Measurements from ENCODE around the gene SLC25A17.

DNA sequence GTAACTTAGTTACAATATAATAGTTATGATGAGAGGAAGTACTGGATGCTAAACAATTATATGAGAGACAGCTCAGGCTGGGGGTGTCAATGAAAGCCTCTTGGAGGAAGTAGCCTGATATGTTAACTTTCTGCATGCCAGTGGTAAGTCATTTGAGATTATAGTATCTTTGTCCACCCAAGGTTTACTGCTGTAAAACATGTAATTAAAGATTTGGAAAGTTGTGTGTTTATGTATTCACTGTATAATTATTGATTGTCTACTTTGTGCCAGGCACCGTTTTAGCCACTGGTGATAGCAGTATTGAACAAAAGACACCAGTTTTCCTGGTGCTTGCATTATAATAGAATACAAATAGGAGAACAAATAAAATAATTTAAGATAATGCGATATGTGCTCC is 43.4 kb upstream of the SLC25A17 start:
- no peak for TF ChIP-seq POLR2A (IDR thresholded peaks at IDR 0.05; ENCODE audit: low read length)
- no peak for TF ChIP-seq GATA1 (IDR thresholded peaks at IDR 0.05; ENCODE audit: low read depth, low read length)
